ENCODE data around the gene UBFD1.
"Not testable (repeated sequence)": the region's sequence is repeated elsewhere in the genome, so short reads cannot be mapped to it uniquely, and the experiment has no call there.

The UBFD1 gene

DNA sequence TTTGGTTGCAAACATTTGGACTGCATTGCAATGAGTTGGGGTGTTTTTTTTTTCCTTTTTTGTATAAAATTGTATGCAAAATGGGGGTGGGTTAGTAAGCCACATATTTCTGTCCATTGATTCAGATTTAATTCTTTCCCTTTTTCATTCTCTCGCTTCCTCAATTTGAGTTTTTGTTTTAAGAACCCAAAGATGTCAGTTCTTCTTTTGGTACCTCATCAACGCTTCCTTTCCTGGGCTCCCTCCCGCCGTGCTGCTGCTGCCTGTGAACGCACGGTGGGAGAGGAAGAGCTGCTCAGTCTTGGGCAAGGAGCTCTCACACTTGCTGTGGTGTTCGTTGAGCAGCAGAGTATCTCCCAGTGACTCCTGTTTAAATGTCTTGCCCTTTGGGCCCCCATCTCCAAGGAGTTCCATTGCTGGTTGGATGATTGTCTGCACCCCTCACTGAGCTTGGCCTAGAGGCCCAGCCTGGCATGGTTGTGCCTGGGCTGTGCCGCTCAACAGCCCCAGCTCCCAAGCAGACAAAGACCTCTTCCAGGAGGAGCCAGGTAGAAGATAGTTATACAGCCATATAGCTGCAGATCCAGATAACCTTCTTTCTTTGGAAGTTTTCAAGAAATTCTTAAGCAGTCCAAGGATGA lies 13.6 kb downstream of the UBFD1 start:
- DNase-seq, result no peak

DNA sequence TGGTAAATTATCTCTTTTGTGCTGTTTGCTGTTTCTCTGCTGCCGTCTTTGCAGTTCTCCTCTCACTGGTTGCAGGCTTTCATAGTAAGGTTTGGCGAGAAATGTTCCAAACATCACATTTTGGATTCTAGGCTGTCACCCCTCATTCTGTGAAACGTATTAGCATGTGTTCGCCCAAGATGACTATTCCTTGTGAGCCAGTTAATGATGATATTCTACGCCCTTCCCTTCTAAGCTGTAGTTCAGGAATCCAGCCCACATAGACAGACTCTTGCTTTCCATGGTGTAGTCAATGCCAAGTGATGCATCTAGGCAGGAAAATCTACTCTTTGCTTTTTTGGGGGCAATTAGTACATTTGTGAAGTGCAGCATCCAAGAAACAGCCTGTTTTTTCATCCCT lies 14.4 kb downstream of the UBFD1 start:
- DNase-seq, result no peak

DNA sequence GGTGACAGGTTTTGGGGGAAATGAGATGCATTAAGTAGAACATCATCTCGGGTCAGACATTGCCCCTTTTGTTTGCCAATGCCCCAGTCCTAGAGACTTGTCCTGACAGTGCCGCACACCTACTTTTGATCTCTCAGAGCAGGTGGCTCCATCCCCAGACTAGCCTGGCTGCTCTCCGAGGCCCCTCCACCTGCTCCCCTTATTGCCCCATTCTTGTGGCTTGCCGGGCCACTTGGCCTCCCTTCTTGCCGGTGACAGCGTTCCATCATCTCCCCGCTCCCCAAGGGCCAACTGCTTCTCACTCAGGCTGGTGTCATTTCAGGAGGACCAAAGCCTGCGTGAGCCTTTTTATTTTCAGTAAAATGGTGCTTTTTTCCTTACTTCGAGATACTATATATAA lies 14.9 kb downstream of the UBFD1 start:
- no peak for DNase-seq

GRCh38 chr16:23573817-23574216 lies 16.3 kb downstream of the UBFD1 start:
- DNase-seq, result no peak

DNA sequence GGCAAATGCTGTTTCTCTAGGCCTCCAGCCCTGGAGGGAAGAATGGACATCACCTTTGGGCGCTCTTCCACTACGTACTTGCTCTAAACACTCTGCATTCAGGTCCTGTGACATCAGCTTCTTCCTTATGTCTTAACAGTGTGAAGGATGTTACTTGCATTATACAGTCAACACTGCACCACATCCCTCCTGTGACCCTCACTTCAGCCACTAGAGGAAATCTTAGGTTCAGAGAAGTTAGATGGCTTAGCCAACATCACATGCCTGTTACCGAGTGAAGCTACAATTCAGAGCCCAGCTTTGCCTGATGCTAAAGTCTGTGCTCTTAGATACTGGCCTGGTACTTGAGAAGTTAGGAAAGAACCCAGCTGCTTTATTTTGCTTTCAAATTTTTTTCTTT lies 18.3 kb downstream of the UBFD1 start:
- no peak for DNase-seq

DNA sequence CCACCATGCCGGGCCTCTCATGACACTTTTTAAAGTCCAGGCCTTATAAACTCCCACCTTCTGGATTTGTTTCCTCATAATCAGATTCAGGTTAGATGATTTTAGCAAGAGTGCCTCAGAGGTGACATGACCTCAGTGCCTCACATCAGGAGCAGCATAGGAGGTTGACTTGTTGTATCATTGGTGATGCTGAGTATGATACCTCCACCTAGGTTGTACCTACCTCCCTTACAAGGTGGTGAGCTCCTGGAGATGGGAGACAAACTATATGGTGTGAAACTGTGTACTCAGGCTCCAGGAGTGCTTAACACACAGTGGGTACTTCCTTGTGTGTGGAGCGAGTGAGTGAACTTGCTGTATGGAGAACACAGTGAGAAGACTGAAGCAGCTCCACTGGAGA lies 20.0 kb downstream of the UBFD1 start:
- no peak for DNase-seq

GRCh38 chr16:23578101-23578830 lies 20.7 kb downstream of the UBFD1 start:
- no peak for DNase-seq

DNA sequence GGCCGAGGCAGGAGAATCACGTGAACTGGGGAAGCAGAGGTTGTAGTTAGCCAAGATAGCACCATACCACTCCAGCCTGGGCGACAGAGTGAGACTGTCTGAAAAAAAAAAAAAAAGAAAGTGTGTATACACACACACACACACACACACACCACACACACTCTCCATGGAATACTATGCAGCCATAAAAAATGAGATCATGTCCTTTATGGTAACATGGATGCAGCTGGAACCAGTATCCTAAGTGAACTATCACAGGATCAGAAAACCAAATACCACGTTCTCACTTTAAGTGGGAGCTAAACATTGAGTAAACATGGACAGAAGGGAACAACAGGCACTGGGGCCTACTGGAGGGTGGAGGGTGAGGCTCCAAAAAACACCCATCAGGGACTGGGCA lies 21.8 kb downstream of the UBFD1 start:
- no peak for DNase-seq

DNA sequence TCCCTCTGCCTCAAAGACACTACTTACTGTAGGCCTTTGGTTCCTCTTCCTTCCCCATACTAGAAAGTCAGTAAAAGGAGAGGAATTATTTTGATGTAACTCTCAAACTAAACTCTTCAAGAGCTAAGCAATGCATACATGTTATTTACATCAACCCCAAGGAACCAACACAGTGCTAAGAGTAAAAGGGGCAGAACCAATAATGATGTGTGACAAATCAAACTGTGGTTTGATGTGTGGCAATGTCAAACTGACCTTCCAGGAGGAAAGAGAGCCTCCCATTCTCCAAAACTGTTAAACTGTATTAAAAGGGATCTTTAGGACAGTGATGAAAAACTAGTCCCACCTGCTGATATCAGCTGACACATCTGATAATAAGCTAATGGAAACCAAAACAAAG lies 22.9 kb downstream of the UBFD1 start:
- no peak for DNase-seq

DNA sequence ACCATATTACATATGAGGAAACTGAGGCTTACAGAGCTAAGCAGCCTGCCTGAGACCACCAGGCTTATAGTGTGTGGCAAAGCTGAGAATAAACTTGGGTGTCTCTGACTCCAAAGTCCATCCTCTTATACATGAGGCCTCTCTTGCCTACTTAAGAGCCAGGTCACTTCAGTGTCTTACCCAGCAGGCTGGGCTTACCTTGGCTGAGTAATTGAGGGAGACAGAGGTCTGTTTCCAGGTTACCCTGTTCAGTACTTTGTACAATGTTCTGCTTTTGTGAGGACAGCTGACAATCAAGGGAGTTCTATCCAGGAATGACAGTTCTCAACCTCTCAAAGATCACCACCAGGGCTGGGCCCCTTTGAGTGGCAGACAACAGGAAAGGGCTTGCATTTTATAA lies 24.2 kb downstream of the UBFD1 start:
- DNase-seq, result no peak

DNA sequence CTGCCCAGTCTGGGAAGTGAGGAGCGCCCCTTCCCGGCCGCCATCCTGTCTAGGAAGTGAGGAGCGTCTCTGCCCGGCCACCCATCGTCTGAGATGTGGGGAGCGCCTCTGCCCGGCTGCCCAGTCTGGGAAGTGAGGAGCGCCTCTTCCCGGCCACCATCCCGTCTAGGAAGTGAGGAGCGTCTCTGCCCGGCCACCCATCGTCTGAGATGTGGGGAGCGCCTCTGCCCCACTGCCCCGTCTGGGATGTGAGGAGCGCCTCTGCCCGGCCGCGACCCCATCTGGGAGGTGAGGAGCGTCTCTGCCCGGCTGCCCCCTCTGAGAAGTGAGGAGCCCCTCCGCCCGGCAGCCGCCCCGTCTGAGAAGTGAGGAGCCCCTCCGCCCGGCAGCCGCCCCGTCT lies 25.7 kb downstream of the UBFD1 start:
- DNase-seq, result not testable (repeated sequence)

GRCh38 chr16:23584186-23585076 lies 26.9 kb downstream of the UBFD1 start:
- DNase-seq, result no peak

- DNase-seq, result no peak
Measured at GRCh38 chr16:23587726-23588125, 30.2 kb downstream of the UBFD1 start.

- DNase-seq, result no peak
Measured at GRCh38 chr16:23590181-23590580, 32.7 kb downstream of the UBFD1 start.

- no peak for DNase-seq
Measured at GRCh38 chr16:23594186-23594585, 36.7 kb downstream of the UBFD1 start.

- DNase-seq, result no peak
Measured at GRCh38 chr16:23595246-23595950, 37.9 kb downstream of the UBFD1 start.

GRCh38 chr16:23595951-23596720 lies 38.6 kb downstream of the UBFD1 start, which contains the start of gene NDUFAB1:
Gene NDUFAB1, minus strand, starts transcription at chr16:23596316. Its CDS starts 26 bp downstream, at chr16:23596290.
- peak; percentile 44 for DNase-seq

DNA sequence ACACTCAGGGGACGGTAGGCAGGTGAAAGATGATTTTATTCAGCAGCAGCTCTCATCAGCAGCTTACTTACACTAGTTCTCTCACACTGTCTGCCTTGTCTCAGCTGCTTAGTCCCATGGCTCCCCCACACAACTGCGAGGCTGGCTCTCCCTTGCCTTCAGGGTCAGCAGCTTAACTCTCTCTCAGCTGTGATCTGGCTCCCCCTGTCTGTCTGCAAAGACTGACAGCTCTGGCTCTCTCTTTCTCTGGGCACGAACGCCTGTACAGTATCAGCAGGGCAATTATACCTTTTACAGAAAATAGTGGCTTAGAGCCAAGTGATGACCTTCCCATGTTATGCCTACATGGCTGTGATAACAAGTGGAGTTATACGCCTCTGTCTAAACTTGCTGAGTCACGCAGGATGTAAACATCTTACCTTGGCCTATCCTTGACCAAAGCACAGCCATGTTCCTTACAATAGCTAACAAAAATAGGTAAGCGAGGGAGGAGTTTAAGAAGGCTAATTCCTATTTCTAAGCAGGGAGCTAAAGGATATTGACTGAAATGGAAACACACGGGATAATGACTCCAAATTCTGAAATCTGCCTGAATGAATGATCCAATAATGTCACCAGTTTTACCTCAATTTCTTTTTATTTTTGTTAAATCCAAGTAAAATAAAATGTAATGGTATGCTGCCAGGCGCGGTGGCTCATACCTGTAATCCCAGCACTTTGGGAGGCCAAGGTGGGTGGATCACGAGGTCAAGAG lies 39.7 kb downstream of the UBFD1 start:
- DNase-seq, result no peak

DNA sequence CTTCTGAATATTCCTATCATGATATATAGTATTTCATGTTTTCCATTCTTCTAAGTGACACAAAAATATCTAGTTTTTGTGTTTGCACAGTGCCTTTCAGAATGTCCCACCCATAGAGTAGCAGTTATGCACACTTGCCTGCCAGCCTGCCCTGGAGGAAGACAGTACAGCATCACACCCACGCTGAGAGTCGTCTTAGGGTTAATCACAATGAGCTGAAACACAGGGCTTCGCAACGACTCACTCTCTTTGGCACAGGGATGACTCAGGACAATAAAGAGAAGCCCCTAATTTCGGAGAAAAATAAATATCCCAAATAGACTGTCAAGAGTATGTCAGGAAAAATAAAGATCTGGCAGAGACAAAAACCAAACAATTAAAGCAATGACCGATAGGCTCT lies 50.2 kb downstream of the UBFD1 start:
- DNase-seq, result no peak

DNA sequence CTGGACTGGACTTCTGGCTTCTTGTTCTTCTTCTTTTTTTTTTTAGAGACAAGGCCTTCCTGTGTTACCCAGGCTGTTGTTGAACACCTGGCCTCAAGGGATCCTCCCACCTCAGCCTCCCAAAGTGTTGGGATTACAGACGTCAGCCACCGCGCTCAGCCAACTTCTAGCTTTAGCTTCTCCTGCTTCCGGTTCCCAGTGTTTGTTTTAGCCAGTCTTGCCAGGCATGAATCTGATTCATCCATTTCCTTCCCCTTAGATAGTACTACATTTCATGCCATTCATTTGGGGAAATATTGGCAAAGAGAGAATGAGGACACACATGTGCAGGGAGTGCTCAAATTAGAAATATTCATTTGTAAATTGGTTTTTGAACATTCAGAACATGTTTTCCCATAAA lies 50.7 kb downstream of the UBFD1 start:
- DNase-seq, result no peak

- no peak for DNase-seq
Measured at GRCh38 chr16:23609929-23610328, 52.4 kb downstream of the UBFD1 start.
